HK-2 (cell line): ENCODE data around the gene FAM72A.
"Not testable (repeated sequence)": the region's sequence is repeated elsewhere in the genome, so short reads cannot be mapped to it uniquely, and the experiment has no call there.

Experiments used
- DNase-seq: peaks from one replicate; pipeline ENCODE4 v3.0.0-alpha.2; 2018; ENCODE audit not compliant: unreplicated experiment

FAM72A gene

DNA sequence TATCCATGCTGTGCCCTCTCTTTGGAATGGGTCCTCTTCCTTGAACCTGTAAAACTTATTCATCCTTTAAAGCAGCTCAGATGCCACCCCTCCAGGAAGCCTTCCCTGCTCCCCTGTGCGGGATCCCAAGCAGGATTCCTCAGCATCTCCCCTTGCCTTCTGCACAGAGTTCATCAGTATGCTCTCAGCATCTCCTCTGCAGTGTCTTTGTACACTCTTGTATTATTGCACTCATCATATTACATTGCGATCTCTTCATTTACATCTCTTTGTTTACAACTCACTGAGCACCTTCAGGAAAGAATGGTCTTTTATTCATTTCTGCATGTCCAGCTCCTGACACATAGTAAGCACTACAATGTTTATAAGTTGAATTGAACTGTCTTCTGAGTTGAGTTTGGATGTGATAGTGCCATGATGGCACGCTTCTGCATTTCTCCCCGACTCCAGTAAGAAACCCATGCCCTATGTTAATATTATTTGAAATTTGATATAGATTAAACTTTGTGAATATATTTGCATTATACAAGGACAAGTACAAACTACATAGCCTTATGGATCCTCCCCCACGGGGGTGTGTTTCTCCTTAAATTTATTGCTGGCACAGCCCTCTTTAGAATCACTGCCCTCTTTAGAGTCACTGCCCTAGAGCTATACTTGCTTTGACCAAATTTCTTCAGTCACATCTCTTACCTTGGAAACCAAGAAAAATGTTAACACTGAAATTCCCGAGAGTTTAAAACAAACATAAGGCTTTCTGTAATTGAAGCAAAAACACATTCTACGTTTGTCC, 13.2 kb upstream of the FAM72A start:
- DNase-seq = not testable (repeated sequence)

DNA sequence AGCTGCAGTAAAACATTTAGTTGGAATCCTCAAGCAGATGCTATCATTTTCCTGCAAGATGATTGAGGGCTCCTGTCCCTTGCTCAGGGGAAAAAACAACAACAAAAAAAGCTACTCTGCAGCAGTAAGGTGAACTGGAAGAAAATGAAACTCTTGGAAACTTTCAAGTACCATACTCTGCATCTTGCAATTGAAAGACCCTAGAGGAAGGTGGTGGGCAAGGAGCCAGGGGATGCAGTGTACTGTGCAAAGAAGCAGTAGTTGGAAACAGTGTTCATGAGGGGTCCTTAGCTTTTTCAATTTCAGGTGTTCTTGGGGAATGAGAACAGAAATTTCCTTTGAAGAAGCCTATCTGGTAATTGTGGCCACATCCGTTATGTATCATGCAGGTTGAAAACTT, 8.2 kb upstream of the FAM72A start:
- not testable (repeated sequence) for DNase-seq

DNA sequence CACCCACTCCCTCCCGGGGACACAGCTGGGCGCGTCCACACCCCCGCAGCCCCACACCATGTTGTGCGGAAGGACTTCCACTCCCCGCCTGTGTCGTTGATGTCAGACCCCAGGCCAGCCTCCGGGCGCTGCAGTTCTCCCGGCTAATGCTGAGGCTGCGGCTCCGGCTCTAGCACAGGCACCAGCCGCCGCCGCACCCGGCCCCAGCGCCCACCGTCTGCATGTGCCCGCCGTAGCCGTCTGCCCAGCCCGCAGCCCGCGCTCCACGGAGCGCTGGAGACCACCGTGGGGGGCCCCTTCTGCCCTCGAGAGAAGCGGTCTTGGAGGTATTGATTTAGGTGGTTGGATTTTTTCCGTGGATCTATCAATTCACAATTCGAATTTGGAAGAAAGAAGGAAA, 2.9 kb upstream of the FAM72A start:
- DNase-seq = not testable (repeated sequence)

DNA sequence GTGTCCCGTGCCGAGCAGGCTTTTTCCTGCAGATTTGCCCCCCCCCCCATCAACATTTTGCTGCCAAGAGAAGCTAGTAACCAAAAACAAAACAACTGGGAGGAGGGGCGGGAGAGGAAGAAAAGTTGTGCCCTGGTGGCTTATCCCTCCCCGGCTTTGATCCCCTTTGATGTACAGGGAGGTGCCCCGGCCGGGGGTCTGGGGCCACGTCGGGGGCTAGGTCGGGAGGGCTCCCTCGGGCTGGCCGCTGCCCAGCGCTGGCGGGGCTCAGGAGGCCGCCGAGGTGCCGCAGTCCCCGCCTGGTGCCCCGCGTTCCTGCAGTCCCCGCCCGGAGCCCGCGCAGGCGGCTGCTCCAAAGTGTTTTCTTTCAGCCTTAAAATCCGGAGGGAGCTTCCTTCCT, 2.2 kb upstream of the FAM72A start:
- peak; percentile 7 for DNase-seq

DNA sequence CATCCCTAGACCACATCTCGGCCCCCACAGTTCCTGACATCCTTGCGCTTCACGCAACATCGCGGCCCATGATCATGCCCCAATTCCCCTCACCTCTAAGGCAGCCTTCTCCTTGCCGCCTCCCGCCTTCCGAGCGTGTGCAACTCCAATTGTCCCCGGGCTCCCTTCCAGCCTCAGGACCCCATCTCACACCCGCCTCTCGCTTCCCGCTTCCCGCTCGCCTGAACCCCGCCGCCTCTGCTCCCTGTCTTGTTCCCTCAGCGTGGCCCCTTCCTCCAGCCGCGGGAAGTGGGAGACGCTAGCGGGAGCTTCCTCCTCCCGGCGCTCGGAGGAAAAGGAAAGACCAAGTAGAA, 1.5 kb upstream of the FAM72A start:
- not testable (repeated sequence) for DNase-seq

DNA sequence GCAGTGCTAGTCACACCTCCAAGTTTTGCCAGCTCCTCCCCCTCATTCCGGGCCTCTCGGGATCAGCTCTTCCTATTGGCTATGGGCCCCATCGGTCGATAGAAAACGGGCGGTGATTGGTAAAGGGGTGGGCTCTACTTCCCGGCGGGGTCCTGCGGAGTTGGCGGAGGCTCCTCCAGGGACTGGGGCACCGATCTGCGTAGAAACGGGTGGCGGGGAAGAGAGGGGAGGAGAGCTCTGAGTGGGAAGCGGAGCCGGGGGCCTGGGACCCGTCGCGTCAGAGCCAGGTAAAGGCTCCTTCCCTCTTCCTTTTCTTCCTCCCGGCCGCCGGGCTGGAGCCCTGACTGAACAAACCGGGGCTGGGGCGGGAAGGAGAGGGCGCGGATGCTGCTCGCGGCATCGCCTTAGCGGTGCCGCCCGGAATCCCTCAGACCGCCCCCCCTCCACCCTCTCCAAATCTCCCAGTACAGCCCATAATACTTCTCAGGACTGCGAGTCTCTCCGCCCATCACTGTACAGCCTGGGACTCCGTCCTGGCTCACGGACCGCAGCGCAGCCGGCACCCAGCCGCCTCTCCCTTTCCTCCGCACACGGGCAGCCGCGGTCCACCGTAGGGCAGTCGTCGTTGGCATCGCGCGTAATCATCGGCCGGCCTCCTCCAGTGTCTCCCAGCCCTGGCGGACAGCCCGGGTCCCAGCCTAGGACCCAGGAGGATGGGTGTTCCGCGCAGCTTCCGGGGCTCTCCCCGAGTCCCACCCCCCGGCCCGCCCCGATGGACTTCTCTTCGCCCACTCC, 922 bp upstream of the FAM72A start, which contains the start of gene SRGAP2:
Gene SRGAP2, plus strand, starts transcription at position 178 of the 795 bp plus-strand sequence. CDS start 2,430 bp downstream, outside the sequence.
- peak; percentile 67 for DNase-seq

DNA sequence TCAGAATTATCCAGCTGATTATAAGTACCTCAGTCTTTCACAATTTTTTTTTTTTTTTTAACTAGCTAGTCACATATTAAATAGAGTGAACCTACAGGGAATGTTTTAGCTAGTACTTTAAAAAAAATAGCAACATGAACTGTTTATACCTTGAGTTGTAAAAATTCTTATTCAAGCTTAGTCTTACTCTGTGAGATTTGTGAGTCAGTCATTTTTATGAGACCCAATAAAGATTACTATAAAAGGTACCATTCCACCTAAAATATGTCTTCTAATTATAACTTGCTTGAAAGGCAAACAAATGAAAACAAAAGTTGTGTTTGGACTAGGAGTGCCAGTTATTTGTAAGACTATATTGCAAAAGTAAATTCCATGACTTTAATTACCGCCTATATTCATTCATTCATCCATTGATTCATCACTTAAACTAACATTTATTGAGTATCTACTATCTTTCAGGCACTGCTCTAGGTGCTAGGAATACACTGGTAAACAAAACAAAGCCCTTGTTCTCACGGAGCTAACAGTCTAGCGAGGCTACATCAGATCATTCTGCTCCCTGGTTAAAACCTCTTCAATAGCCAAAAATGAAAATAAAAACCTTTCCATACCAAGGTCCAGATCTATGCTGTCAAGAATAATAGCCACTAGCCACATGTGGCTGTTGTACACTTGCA, 5.8 kb downstream of the FAM72A start:
- DNase-seq = not testable (repeated sequence)

DNA sequence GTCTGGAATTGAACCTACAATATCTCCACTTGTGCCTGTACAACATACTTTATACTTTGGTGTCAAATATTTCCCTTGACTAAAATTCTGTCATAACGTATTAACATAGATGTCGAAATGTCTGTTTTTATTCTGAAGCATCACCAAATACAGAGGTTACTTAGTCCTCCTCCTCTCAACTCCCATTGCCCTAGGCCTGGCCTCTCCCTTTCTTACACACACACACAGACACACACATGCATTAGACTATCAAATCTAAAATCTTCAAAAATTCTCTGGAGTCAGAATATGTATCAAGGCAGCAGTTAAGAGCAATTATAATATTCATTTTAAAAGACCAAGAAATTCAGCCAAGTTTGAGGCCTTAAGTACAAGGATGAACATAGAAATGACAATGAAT, 7.5 kb downstream of the FAM72A start:
- DNase-seq = not testable (repeated sequence)

DNA sequence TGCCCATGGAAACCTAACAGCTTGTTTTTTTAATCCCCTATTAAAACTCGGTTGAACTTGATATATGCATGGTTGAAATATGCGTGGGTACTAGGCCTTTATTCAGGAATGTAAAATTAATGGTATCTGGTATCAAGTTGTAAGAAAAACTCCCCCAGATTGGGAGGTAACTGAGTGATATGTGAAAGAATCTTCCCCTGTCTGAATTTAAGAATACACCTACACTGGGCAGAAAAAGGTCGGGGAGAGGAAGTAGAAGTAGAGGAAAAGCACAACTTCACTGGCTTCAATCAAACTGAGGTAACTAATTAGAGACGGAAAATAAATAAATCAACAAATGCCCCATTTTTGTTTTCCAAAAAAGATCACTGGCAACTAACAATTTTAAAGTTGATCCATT, 15.8 kb downstream of the FAM72A start:
- not testable (repeated sequence) for DNase-seq

DNA sequence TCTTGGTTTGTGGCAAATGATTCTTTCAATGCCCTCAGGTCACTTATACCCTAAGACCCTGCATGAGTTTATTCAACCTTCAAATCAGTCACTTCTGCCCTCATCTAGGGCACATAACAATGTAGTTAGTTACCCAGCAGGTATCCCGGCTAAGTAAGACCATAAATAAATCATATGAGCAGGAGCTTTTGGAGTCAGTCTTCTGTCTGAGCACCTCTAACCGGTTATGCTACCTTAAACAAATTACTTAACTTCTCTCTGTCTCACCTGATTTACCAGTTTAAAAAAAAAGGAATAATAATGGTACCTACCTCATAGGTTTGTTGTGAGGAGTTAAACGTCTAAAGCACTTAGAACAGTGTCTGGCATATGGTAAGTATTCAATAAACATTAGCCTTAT, 16.9 kb downstream of the FAM72A start:
- DNase-seq = not testable (repeated sequence)

DNA sequence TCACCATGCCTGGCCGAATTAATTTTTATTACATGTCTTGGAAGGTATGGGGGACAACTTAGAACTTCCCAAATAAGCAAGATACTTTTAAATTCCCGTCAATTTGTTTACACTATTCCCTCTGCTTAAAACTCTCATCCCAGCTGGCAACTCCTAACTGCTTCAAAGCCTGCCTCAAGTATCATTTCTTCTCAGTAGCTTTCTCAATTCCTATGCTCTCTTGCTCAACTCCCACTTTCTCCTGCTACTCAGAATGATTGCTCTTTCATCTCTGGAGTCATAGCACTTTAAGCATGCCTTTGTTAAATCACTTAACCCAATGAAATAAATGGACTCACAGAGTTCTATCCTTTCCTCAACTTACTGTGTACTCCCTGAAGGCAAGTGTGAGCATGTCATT, 18.9 kb downstream of the FAM72A start:
- DNase-seq = not testable (repeated sequence)

DNA sequence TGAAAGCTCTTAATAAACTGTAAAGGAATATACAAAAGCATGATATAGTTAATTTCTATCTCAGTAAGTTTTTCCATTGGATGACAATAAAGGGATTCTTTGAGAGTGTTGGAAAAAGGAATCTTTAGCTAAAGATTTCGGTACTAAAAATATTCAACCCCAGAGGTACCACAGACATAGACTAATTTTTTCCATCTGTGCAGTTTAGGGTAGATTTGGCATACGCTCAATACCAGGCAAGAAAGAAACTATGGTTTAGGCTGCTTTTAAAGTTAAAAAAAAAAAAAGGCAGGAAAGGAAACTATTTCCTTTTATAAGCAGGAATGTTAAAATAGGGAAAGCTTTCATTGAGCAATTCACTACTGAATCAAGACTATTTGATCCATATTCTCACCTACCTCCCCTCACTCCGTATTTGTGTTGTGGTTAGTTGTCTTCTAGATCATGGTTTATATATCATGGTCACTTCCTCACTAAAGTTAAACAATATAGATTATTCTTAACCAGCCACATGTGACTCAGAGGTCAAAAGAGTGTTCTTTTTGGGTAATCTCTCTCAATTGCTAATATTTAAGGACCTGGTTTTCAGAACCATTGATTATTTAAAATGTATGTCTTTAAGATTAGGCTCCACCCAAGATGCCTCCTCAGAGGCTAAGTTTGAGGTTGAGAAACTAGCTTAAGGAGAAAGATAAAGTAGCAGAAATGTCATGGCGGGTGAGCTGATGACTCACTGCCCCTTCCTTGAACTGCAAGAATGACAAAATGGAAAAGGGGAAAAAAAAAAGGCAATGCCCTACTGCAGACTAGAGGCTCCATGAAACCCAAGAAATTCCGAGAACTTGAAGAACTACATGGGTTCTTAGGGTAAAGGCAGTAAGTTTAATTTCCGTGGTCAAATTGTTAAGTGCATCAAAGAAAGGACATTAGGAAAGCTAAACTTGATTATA, 20.0 kb downstream of the FAM72A start:
- DNase-seq = not testable (repeated sequence)

DNA sequence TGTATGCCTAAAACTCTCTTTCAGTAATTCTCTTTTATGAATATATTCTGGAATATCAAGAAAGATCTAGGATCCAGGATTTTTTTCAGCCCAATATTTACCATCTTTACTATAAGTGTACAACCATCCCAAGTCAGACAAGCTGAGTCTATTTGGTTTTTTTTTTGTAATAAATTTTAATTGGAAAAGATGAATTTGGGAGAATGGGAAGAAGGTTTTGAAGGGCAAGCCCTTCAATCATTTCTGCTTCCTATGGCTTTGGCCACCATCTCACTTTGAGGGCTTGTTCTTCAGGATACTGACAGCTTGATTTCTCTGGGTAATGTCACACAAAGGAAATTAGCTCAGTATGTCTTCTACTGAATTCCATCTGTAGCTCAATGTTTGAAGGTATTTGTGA, 23.0 kb downstream of the FAM72A start:
- not testable (repeated sequence) for DNase-seq

DNA sequence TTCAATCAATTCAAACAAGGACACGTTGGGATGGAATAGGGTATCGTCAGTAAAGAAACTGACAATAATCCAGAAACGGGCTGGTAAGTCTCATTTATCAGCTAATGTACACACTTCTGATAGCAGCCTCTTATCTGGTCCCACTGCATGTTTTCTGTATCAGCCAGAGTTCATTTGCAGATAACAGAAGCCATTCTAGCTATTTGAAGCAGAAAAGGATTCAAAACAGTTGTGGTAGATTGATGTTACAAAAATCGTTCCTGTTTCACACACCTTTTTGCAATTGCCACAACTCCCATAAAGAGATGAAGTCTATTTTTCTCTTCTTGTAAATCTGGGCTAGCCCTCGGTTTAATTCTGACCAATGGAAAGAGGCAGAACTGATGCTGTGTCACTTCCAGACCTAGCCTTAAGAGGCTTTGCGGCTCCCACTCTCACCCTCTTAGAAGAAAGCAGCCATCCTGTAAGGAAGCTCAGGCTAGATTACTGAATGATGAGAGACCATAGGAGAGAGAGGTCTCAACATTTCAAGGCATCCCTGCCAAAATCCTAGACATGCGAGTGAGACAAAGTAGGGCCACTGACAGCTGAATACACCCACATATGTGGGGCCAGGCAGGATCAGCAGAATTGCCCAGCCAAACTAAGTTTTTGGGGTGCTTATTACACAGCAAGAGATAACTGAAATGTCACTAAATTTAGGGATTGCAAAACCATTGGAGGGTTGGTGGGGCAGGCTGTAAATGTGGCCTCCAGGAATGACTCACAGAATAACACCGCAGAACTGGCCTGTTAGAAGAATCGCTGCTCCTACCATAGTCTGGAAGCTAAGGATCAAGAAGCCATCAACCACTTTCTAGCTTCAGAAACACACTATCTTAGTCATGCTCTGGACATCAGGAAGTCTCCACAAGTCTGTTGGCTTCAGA, 24.3 kb downstream of the FAM72A start:
- DNase-seq = peak; percentile 10

DNA sequence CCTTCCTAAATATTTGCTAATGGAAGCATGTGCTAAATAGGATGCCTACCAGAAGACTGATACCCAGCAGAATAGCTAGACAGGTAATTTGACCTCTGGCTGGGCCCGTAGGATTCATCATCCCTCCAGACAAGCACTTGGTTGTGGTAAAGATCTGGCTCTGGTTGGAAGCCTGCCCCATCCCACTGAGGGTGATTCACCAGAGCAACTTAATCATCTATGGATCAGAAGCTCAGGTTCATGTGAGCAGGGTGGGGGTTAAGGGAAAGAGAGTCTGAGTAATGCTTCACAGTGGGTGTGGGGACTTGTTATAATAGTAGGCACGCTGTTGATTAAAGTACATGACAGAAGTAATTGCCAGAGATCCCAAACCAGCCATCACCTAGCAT, 26.5 kb downstream of the FAM72A start:
- DNase-seq = not testable (repeated sequence)

DNA sequence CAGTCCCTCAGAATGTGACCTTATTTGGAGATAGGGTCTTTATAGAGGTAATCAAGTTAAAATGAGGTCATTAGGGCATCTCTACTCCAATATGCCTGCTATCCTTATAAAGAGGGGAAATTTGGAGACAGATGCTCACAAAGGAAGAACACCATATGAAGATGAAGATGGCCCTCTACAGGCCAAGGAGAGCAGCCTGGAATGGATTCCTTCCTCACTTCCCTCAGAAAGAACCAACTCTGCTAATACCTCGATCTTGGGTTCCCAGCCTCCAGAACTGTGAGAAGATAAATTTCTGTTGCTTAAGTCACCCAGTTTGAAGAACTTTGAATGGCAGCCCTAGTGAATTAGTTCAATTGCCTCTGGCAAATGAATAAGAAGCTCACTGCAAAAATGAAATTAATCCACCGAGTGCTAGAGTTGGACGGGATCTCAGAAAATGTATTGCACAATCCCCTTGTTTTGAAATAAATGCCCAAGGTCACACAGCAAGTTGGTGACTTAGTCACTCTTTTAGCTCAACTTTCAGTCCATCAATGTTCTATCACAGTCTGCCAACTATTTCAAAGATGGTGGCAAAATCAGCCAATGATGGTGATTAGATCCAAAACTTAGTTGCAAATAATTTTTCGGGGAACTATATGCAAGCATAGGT, 27.1 kb downstream of the FAM72A start:
- peak; percentile 3 for DNase-seq

DNA sequence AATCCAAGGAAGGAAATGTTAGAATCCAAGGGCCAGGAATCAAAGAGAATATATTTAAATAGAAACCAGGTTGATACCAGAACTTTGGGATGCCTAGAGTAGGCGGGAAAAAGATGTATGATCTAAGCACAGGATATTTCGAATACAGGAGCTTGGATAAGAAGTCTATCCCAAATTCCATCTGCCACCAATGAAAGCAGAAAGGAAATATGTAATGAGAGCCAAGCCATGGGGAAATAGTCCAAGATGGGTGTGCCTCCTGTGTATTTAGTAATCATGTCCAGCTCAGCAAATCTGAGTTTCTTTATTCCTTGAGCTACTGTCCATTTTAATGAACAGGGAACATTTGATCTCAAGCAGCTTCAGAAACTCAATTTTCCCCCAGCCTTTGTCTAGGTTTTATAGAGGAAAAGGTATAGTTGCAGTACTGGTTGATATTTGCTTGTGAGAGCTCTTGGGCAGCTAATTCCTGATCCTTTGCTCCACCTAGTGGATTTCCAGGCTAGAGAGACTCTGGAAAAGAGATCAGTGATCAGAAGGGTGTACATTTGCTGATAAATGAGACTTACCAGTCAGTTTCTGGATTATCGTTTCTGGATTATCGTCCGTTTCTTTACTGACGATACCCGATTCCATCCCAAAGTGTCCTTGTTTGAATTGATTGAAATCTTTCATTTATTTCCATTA, 28.3 kb downstream of the FAM72A start:
- DNase-seq = not testable (repeated sequence)

DNA sequence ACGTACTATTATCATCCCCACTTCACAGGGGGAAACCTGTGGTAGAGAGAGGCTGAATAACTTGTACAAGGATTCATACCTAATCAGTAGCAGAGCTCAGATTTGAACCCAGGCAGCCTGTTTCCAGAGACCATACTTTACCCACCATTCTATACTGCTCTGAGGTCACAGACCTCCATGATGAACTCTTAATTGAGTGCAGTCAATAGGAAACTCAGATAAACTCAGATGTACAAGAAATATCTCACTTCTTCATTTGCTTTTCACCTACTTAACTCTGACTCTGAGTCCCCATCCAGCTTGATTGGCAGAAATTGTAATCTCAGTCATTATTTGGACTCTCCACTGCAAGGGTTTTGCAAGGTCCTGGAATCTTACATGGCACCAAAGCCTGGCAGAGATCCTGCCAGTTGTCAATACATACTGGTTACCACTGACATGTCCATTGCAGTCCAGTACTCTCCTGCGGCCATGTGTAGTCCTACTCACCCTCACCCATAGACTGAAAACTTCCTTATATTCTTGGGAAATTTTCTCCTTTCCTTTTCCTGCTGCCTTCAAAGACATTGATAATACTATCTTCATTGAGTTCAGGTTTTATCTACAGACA, 29.4 kb downstream of the FAM72A start:
- DNase-seq = not testable (repeated sequence)
